Measurements from ENCODE around the gene RORB. TPM values are rescaled to one million over a fixed set of nuclear protein-coding genes. Genes with fewer than 3 reads are reported as not detected.

Gene RORB
- total RNA-seq, 2 experiments from 2014 or later: not detected

DNA sequence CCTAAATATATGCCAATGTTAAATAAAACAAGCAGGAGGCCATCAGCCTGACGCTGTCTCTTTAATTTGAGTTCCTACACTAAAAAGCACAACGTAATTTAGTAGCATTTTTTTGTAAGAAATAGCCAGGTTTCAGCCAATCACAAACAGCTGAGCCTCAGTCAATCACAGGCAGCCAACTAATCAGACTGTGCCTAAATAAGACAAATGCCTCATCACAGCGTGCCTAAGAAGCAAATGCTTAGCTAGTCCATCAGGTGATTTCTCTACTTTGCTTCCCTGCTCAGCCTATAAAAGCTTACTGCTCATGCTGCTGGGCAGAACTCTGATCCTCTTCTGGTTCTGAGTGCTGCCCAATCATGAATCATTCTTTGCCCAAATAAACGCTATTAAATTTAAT is 38.3 kb upstream of the RORB start:
- CTCF ChIA-PET: no interaction called here
- Histone ChIP-seq H3K27me3 (ENCODE audit: control insufficient read depth in 1 of 2, insufficient read depth in 2 of 2, low read length in 2 of 2) (no peaks in the 10 kb centered on the region), H3K27ac (ENCODE audit: low read depth in 1 of 2, low read length in 2 of 2) (no peak overlapping the region), H3K4me3 (ENCODE audit: low read length) (no peak overlapping the region), H3K36me3 (ENCODE audit: insufficient read depth, low read length) (no peaks in the 10 kb centered on the region), H3K4me1 (ENCODE audit: insufficient read depth, low read length) (no peaks in the 10 kb centered on the region), H3K9me3 (ENCODE audit: control insufficient read depth in 1 of 2, insufficient read depth in 1 of 2, low read length in 2 of 2) (peaks cover 0 to 3% of the 10 kb centered on the region in 2 experiments)
- intact Hi-C loops (cut with DNase I, micrococcal nuclease): no loop called here
- no peaks in the 10 kb centered on the region for H3K27me3 Mint-ChIP-seq
- H3K36me3 Mint-ChIP-seq (ENCODE audit: low read depth): no peaks in the 10 kb centered on the region
- DNase-seq (no peak), ATAC-seq (ENCODE audit: poor library complexity) (no peak)
- no peaks in the 10 kb centered on the region for H3K9me3 Mint-ChIP-seq
- no peak overlapping the region for H3K4me3 Mint-ChIP-seq
- no peak overlapping the region for H3K27ac Mint-ChIP-seq
- POLR2A ChIA-PET: no interaction called here
- TF ChIP-seq, protein P1, sequence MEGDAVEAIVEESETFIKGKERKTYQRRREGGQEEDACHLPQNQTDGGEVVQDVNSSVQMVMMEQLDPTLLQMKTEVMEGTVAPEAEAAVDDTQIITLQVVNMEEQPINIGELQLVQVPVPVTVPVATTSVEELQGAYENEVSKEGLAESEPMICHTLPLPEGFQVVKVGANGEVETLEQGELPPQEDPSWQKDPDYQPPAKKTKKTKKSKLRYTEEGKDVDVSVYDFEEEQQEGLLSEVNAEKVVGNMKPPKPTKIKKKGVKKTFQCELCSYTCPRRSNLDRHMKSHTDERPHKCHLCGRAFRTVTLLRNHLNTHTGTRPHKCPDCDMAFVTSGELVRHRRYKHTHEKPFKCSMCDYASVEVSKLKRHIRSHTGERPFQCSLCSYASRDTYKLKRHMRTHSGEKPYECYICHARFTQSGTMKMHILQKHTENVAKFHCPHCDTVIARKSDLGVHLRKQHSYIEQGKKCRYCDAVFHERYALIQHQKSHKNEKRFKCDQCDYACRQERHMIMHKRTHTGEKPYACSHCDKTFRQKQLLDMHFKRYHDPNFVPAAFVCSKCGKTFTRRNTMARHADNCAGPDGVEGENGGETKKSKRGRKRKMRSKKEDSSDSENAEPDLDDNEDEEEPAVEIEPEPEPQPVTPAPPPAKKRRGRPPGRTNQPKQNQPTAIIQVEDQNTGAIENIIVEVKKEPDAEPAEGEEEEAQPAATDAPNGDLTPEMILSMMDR (IDR thresholded peaks at IDR 0.05): no peak
- H3K4me1 Mint-ChIP-seq (ENCODE audit: low read depth): no peaks in the 10 kb centered on the region

DNA sequence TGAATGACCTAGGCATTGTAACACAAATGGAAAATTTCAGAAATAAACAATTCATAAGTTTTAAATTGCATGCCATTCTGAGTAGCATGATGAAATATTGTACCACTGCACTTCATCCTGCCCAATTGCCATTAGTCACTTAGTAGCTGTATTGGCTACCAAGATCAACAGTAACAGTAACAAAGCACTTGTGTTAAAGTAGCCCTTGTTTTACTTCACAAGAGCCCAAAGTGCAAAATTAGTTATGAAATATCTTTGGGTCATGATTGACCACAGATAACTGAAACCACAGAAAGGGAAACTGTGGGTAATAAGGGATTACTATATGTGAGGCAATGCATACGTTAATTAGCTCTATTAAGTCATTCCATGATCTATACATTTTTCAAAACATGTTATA is 33.3 kb upstream of the RORB start:
- Histone ChIP-seq H3K27me3 (ENCODE audit: control insufficient read depth in 1 of 2, insufficient read depth in 2 of 2, low read length in 2 of 2) (no peaks in the 10 kb centered on the region), H3K4me3 (ENCODE audit: low read length) (no peak overlapping the region), H3K27ac (ENCODE audit: low read depth in 1 of 2, low read length in 2 of 2) (no peak overlapping the region), H3K9me3 (ENCODE audit: control insufficient read depth in 1 of 2, insufficient read depth in 1 of 2, low read length in 2 of 2) (no peaks in the 10 kb centered on the region), H3K36me3 (ENCODE audit: insufficient read depth, low read length) (no peaks in the 10 kb centered on the region), H3K4me1 (ENCODE audit: insufficient read depth, low read length) (no peaks in the 10 kb centered on the region)
- ATAC-seq (ENCODE audit: poor library complexity): no peak
- intact Hi-C loops (cut with DNase I, micrococcal nuclease): no loop called here
- no peaks in the 10 kb centered on the region for H3K4me1 Mint-ChIP-seq (ENCODE audit: low read depth)
- no peak for DNase-seq
- H3K4me3 Mint-ChIP-seq: no peak overlapping the region
- no peaks in the 10 kb centered on the region for H3K27me3 Mint-ChIP-seq
- ChIA-PET POLR2A (no interaction called here), CTCF (no interaction called here)
- H3K27ac Mint-ChIP-seq: no peak overlapping the region
- H3K9me3 Mint-ChIP-seq: no peaks in the 10 kb centered on the region
- TF ChIP-seq, protein P1 (IDR thresholded peaks at IDR 0.05): no peak
- no peaks in the 10 kb centered on the region for H3K36me3 Mint-ChIP-seq (ENCODE audit: low read depth)

DNA sequence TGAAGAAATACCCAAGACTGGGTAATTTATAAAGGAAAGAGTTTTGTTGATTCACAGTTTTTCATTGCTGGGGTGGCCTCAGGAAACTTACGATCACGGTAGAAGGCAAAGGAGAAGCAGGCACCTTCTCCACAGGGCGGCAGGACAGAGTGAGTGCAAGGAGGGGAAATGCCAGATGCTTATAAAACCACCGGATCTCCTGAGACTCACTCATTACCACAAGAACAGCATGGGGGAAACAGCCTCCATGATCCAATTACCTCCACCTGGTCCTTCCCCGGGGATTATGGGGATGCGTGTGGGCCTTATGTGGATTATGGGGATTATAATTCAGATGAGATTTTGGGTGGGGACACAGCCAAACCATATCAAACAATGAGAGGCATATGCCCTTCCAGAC is 18.5 kb upstream of the RORB start:
- TF ChIP-seq, protein P1 (IDR thresholded peaks at IDR 0.05): no peak
- POLR2A ChIA-PET: no interaction called here
- Histone ChIP-seq H3K4me1 (ENCODE audit: insufficient read depth, low read length) (no peaks in the 10 kb centered on the region), H3K36me3 (ENCODE audit: insufficient read depth, low read length) (no peaks in the 10 kb centered on the region), H3K27ac (ENCODE audit: low read depth in 1 of 2, low read length in 2 of 2) (no peak overlapping the region), H3K9me3 (ENCODE audit: control insufficient read depth in 1 of 2, insufficient read depth in 1 of 2, low read length in 2 of 2) (peaks cover 0 to 3% of the 10 kb centered on the region in 2 experiments), H3K27me3 (ENCODE audit: control insufficient read depth in 1 of 2, insufficient read depth in 2 of 2, low read length in 2 of 2) (no peaks in the 10 kb centered on the region), H3K4me3 (ENCODE audit: low read length) (no peak overlapping the region)
- H3K36me3 Mint-ChIP-seq (ENCODE audit: low read depth): no peaks in the 10 kb centered on the region
- DNase-seq (no peak), ATAC-seq (ENCODE audit: poor library complexity) (no peak)
- H3K27me3 Mint-ChIP-seq: no peaks in the 10 kb centered on the region
- H3K9me3 Mint-ChIP-seq: peaks cover 2% of the 10 kb centered on the region
- intact Hi-C loops (cut with DNase I, micrococcal nuclease): no loop called here
- CTCF ChIA-PET: no interaction called here
- H3K27ac Mint-ChIP-seq: no peak overlapping the region
- no peaks in the 10 kb centered on the region for H3K4me1 Mint-ChIP-seq (ENCODE audit: low read depth)
- no peak overlapping the region for H3K4me3 Mint-ChIP-seq

Data from CD4-positive, alpha-beta T cell (primary cell).